ENCODE measurements around the gene ZG16B.

GRCh38 chr16:2825049-2825742 lies 4.9 kb upstream of the ZG16B start:
- TF ChIP-seq CTCF (IDR thresholded peaks at IDR 0.05) (no peak), EP300 (IDR thresholded peaks at IDR 0.05) (no peak)

Data from ovary (tissue), 3 donors.